Measurements from ENCODE around the gene CMAS. TPM values are rescaled to one million over a fixed set of nuclear protein-coding genes. Genes with fewer than 3 reads are reported as not detected.

Gene CMAS
- total RNA-seq, 1 experiment from 2014 or later: 36.1 TPM

- H3K79me2 ChIP-seq (ENCODE audit: insufficient read depth, low read length): no peaks in the 10 kb centered on the region
- POLR2A ChIA-PET: no interaction called here
- no peaks in the 10 kb centered on the region for H3K9me3 ChIP-seq (ENCODE audit: control insufficient read depth in 1 of 2, insufficient read depth in 1 of 2, low read depth in 1 of 2, low read length in 2 of 2)
- CTCF ChIA-PET: interaction anchor here (0.6 to 1.7 kb wide), 4 partner anchors 342 to 583 kb away, joined by 3 to 13 read pairs (median 4); no protein-coding TSS in a partner anchor
- no peaks in the 10 kb centered on the region for H3K27me3 ChIP-seq (ENCODE audit: insufficient read depth, low read length)
- no peak overlapping the region for H3K4me3 ChIP-seq (replicated peaks in 1 of 2; ENCODE audit: low read depth in 1 of 2, low read length in 2 of 2)
- BruUV-seq (replicated peaks): no TSS peak
- H3K36me3 ChIP-seq (ENCODE audit: control insufficient read depth in 1 of 2, insufficient read depth in 2 of 2, low read length in 2 of 2): no peaks in the 10 kb centered on the region
- H3K4me1 ChIP-seq (ENCODE audit: control insufficient read depth in 1 of 2, insufficient read depth in 2 of 2, low read length in 2 of 2): no peaks in the 10 kb centered on the region
- ATAC-seq (peak; percentile 76), DNase-seq (ENCODE audit: low read depth, low spot score) (peak; percentile 18)
- no peaks in the 10 kb centered on the region for H4K20me1 ChIP-seq (ENCODE audit: insufficient read depth)
- RAD21 ChIA-PET (ENCODE audit: low non-redundant PET in 1 of 2, low total read pairs in 2 of 2, uncharacterized antibody in 2 of 2, unreplicated experiment in 2 of 2): interaction anchor here in 1 of 2 experiments (0.7 to 1.1 kb wide), 3 partner anchors 13 to 342 kb away, joined by 3 to 5 read pairs (median 3); no protein-coding TSS in a partner anchor
- no peak overlapping the region for H2AFZ ChIP-seq (ENCODE audit: low read depth, low read length, poor library complexity, severe bottlenecking)
- H3K9me2 ChIP-seq (ENCODE audit: insufficient read depth): no peaks in the 10 kb centered on the region
- peak; percentile 60 for TF ChIP-seq RAD21 (IDR thresholded peaks at IDR 0.05; ENCODE audit: low read depth)
- no peak for TF ChIP-seq POLR2A (IDR thresholded peaks at IDR 0.05; ENCODE audit: borderline replicate concordance, extremely low read depth, insufficient read depth, insufficient read length)
- TF ChIP-seq ZFX (IDR thresholded peaks at IDR 0.05): no peak
- TF ChIP-seq CBX3 (IDR thresholded peaks at IDR 0.05; ENCODE audit: low read depth): no peak
- peak in 2 of 3 experiments; percentile 57 to 66; a peak in 4 of 6 replicates for TF ChIP-seq CTCF (IDR thresholded peaks at IDR 0.05 in 2 of 3, conservative IDR thresholded peaks at IDR 0.05 in 1 of 3; ENCODE audit: borderline replicate concordance in 1 of 3, insufficient read depth in 1 of 3, low read depth in 2 of 3, low read length in 2 of 3)
- H3K4me2 ChIP-seq (ENCODE audit: low read length): no peak overlapping the region
- intact Hi-C loops (cut with micrococcal nuclease): loop anchor here (1.0 kb wide), 1 partner anchor 342 kb away; no protein-coding TSS in a partner anchor
- no peak overlapping the region for H3K27ac ChIP-seq (ENCODE audit: low read depth, low read length)
- no peak overlapping the region for H3K9ac ChIP-seq (ENCODE audit: low read length)
Measured at GRCh38 chr12:22100958-22101748, 55.1 kb downstream of the CMAS start.

- Histone ChIP-seq H3K9ac (ENCODE audit: low read length) (no peak overlapping the region), H3K9me3 (ENCODE audit: control insufficient read depth in 1 of 2, insufficient read depth in 1 of 2, low read depth in 1 of 2, low read length in 2 of 2) (no peaks in the 10 kb centered on the region)
- POLR2A ChIA-PET: no interaction called here
Measured at GRCh38 chr12:22101749-22102243, 55.8 kb downstream of the CMAS start.

More at GRCh38 chr12:22101749-22102243, 55.8 kb downstream of the CMAS start:
- no peaks in the 10 kb centered on the region for H3K27me3 ChIP-seq (ENCODE audit: insufficient read depth, low read length)
- H3K4me1 ChIP-seq (ENCODE audit: control insufficient read depth in 1 of 2, insufficient read depth in 2 of 2, low read length in 2 of 2): no peaks in the 10 kb centered on the region
- H3K4me3 ChIP-seq (replicated peaks in 1 of 2; ENCODE audit: low read depth in 1 of 2, low read length in 2 of 2): no peak overlapping the region
- H3K9me2 ChIP-seq (ENCODE audit: insufficient read depth): no peaks in the 10 kb centered on the region
- ATAC-seq (no peak), DNase-seq (ENCODE audit: low read depth, low spot score) (no peak)
- no peaks in the 10 kb centered on the region for H4K20me1 ChIP-seq (ENCODE audit: insufficient read depth)
- CTCF ChIA-PET: interaction anchor here (1.3 to 1.7 kb wide), 2 partner anchors 342 kb away, joined by 5 to 13 read pairs; no protein-coding TSS in a partner anchor
- no peak overlapping the region for H3K27ac ChIP-seq (ENCODE audit: low read depth, low read length)
- no peak overlapping the region for H2AFZ ChIP-seq (ENCODE audit: low read depth, low read length, poor library complexity, severe bottlenecking)
- no peaks in the 10 kb centered on the region for H3K79me2 ChIP-seq (ENCODE audit: insufficient read depth, low read length)
- BruUV-seq (replicated peaks): no TSS peak
- no peak overlapping the region for H3K4me2 ChIP-seq (ENCODE audit: low read length)
- TF ChIP-seq FOSL1 (IDR thresholded peaks at IDR 0.05; ENCODE audit: low read depth) (no peak), ZBTB33 (IDR thresholded peaks at IDR 0.05; ENCODE audit: extremely low read depth, insufficient replicate concordance, low read length) (no peak), TCF7L2 (IDR thresholded peaks at IDR 0.05; ENCODE audit: borderline replicate concordance, extremely low read depth, insufficient read depth, insufficient read length) (no peak), POLR2AphosphoS5 (IDR thresholded peaks at IDR 0.05; ENCODE audit: low read depth, low read length) (no peak), EGR1 (IDR thresholded peaks at IDR 0.05; ENCODE audit: low read depth) (no peak), ZFX (IDR thresholded peaks at IDR 0.05) (no peak)
- intact Hi-C loops (cut with micrococcal nuclease): loop anchor here (1.0 kb wide), 1 partner anchor 342 kb away; no protein-coding TSS in a partner anchor
- RAD21 ChIA-PET (ENCODE audit: low non-redundant PET in 1 of 2, low total read pairs in 2 of 2, uncharacterized antibody in 2 of 2, unreplicated experiment in 2 of 2): interaction anchor here in 1 of 2 experiments (0.7 to 1.1 kb wide), 2 partner anchors 12 to 71 kb away, joined by 3 to 5 read pairs; no protein-coding TSS in a partner anchor
- no peaks in the 10 kb centered on the region for H3K36me3 ChIP-seq (ENCODE audit: control insufficient read depth in 1 of 2, insufficient read depth in 2 of 2, low read length in 2 of 2)

All from HCT116 (cell line).